ENCODE results near the gene LARGE2. TPM values are rescaled to one million over a fixed set of nuclear protein-coding genes. Genes with fewer than 3 reads are reported as not detected.

The LARGE2 gene
- total RNA-seq, 1 donor from 2014 or later, result 5.0 TPM

GRCh38 chr11:45924036-45924915 lies 1.8 kb downstream of the LARGE2 start:
- DNase-seq, result no peak

GRCh38 chr11:45924927-45925326 lies 2.5 kb downstream of the LARGE2 start:
- no peak for TF ChIP-seq CTCF (IDR thresholded peaks at IDR 0.05)

More at GRCh38 chr11:45924036-45924915, 1.8 kb downstream of the LARGE2 start:
- TF ChIP-seq CTCF (IDR thresholded peaks at IDR 0.05), result no peak
- Histone ChIP-seq H3K27me3 (ENCODE audit: low read depth) (peaks cover 26% of the 10 kb centered on the region), H3K36me3 (no peaks in the 10 kb centered on the region), H3K4me1 (peaks cover 29% of the 10 kb centered on the region), H3K4me3 (no peak overlapping the region), H3K27ac (no peak overlapping the region), H3K9me3 (no peaks in the 10 kb centered on the region)
- intact Hi-C loops (cut with DNase I), result no loop called here
- ATAC-seq, result no peak

GRCh38 chr11:45925550-45925949 lies 3.1 kb downstream of the LARGE2 start:
- H3K27ac ChIP-seq, result no peak overlapping the region
- no peaks in the 10 kb centered on the region for H3K9me3 ChIP-seq
- DNase-seq, result no peak
- no peak overlapping the region for H3K4me3 ChIP-seq
- ATAC-seq, result no peak
- TF ChIP-seq CTCF (IDR thresholded peaks at IDR 0.05), result no peak
- H3K4me1 ChIP-seq, result peaks cover 32% of the 10 kb centered on the region
- peaks cover 26% of the 10 kb centered on the region for H3K27me3 ChIP-seq (ENCODE audit: low read depth)
- intact Hi-C loops (cut with DNase I), result no loop called here
- H3K36me3 ChIP-seq, result no peaks in the 10 kb centered on the region

More at GRCh38 chr11:45924927-45925326, 2.5 kb downstream of the LARGE2 start:
- no peaks in the 10 kb centered on the region for H3K36me3 ChIP-seq
- no peak overlapping the region for H3K27ac ChIP-seq
- peaks cover 26% of the 10 kb centered on the region for H3K27me3 ChIP-seq (ENCODE audit: low read depth)
- ATAC-seq, result no peak
- H3K9me3 ChIP-seq, result no peaks in the 10 kb centered on the region
- no peak for DNase-seq
- H3K4me1 ChIP-seq, result peaks cover 27% of the 10 kb centered on the region
- intact Hi-C loops (cut with DNase I), result no loop called here
- H3K4me3 ChIP-seq, result no peak overlapping the region

- ATAC-seq (no peak), DNase-seq (no peak)
- Histone ChIP-seq H3K27me3 (ENCODE audit: low read depth) (peaks cover 26% of the 10 kb centered on the region), H3K9me3 (no peaks in the 10 kb centered on the region), H3K27ac (no peak overlapping the region), H3K36me3 (no peaks in the 10 kb centered on the region), H3K4me1 (peaks cover 36% of the 10 kb centered on the region), H3K4me3 (no peak overlapping the region)
- intact Hi-C loops (cut with DNase I), result no loop called here
- no peak for TF ChIP-seq CTCF (IDR thresholded peaks at IDR 0.05)
Observed at GRCh38 chr11:45926001-45926401, 3.5 kb downstream of the LARGE2 start.

- intact Hi-C loops (cut with DNase I), result no loop called here
- peaks cover 23% of the 10 kb centered on the region for H3K27me3 ChIP-seq (ENCODE audit: low read depth)
- peaks cover 32% of the 10 kb centered on the region for H3K4me1 ChIP-seq
- peaks cover 5% of the 10 kb centered on the region for H3K36me3 ChIP-seq
- ATAC-seq (no peak), DNase-seq (no peak)
- no peaks in the 10 kb centered on the region for H3K9me3 ChIP-seq
- H3K27ac ChIP-seq, result no peak overlapping the region
- no peak overlapping the region for H3K4me3 ChIP-seq
- no peak for TF ChIP-seq CTCF (IDR thresholded peaks at IDR 0.05)
Observed at GRCh38 chr11:45926536-45927331, 4.3 kb downstream of the LARGE2 start.
